HUES64 (cell line): ENCODE results near the gene PLPPR2.

ENCODE experiments used
- H3K27ac ChIP-seq: 2 replicates; pipeline ENCODE4 v1.7.0; 2013; ENCODE audit warnings: low read depth, low read length, inconsistent platforms
- H3K27me3 ChIP-seq: 2 replicates; pipeline ENCODE4 v1.6.1; 2013; ENCODE audit warnings: mild to moderate bottlenecking, low read length; ENCODE audit not compliant: insufficient read depth
- H3K36me3 ChIP-seq: 2 replicates; pipeline ENCODE4 v1.6.1; 2013; ENCODE audit warnings: mild to moderate bottlenecking, low read length; ENCODE audit not compliant: insufficient read depth
- H3K4me1 ChIP-seq: 2 replicates; pipeline ENCODE4 v1.6.1; 2013; ENCODE audit warnings: mild to moderate bottlenecking, low read length, moderate library complexity; ENCODE audit not compliant: insufficient read depth
- H3K4me3 ChIP-seq: 2 replicates; pipeline ENCODE4 v1.5.1; 2013; ENCODE audit warnings: mild to moderate bottlenecking, low read length, moderate library complexity
- H3K9ac ChIP-seq: 2 replicates; pipeline ENCODE4 v1.6.1; 2013; ENCODE audit warnings: mild to moderate bottlenecking, low read depth, low read length
- H3K9me3 ChIP-seq: 2 replicates; pipeline ENCODE4 v1.6.1; 2013; ENCODE audit warnings: low read depth, low read length; ENCODE audit not compliant: insufficient read depth
- WGBS: fragments of 150-250, 120-280 bp; methylation state at CpG from one replicate; pipeline ENCODE4 v1.1.7; 2013; ENCODE audit warnings: missing lambda C conversion rate; 5-methylcytosine and 5-hydroxymethylcytosine counted together

PLPPR2 gene

DNA sequence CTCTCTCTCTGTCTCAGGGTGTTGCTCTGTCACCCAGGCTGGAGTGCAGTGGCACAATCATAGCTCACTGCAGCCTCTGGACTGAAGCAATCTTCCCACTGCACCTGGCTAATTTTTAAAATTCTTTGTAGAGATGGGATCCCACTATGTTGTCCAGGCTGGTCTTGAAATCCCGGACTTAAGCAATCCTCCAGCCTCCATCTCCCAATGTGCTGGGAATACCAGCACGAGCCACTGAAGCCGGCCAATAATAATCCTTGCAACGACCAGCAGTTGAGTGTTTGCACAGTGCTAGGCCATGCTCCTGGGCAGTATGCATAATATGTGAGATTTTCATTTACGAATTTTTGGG is 29.5 kb downstream of the PLPPR2 start:
- H3K9me3 ChIP-seq = no peaks in the 10 kb centered on the region
- H3K27ac ChIP-seq = no peak overlapping the region
- H3K4me3 ChIP-seq = no peak overlapping the region
- H3K27me3 ChIP-seq = peaks cover 13% of the 10 kb centered on the region; the same call in 1 of the 2 replicates
- WGBS = 91% methylated on average over 5 of the region's 5 CpGs
- no peak overlapping the region for H3K9ac ChIP-seq
- no peaks in the 10 kb centered on the region for H3K36me3 ChIP-seq
- H3K4me1 ChIP-seq = peaks cover 4% of the 10 kb centered on the region; the same call in 1 of the 2 replicates

DNA sequence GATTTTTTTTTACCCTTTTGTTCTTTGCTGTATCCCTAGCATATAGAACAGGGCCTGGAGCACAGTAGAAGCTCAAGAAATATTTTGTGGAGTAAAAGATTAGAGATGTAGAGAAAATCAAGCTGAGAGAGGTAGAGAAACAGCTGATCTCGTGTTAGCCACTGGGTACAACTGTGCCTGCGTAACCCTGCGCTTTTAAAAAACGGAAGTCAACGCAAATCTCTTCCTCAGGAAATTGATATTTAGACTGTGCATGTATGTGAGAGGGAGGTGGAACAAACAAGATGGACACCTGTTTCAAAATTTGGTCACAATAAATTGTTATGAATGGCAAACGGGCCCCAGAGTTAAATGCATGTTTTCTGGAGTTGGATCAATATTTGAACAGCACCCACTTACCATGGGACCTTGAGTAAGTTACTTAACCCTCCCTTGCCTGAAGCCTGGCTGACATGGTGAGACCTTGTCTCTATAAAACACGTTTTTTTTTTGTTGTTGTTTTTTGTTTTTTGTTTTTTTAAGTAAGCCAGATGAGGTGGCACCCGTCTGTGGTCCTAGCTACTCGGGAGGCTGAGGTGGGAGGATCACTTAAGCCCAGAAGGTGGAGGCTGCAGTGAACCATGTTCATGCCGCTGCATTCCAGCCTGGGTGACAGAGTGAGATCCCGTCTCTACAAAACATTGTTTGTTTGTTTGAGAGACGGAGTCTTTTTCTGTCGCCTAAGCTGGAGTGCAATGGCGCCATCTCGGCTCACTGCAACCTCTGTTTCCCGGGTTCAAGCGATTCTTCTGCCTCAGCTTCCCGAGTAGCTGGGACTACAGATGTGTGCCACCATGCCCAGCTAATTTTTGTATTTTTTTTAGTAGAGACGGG is 32.2 kb downstream of the PLPPR2 start:
- H3K4me1 ChIP-seq = peaks cover 4% of the 10 kb centered on the region; the same call in 1 of the 2 replicates
- no peak overlapping the region for H3K4me3 ChIP-seq
- no peak overlapping the region for H3K27ac ChIP-seq
- no peak overlapping the region for H3K9ac ChIP-seq
- 90% methylated on average over 19 of the region's 19 CpGs for WGBS
- peaks cover 13% of the 10 kb centered on the region; the same call in 1 of the 2 replicates for H3K27me3 ChIP-seq
- no peaks in the 10 kb centered on the region for H3K9me3 ChIP-seq
- no peaks in the 10 kb centered on the region for H3K36me3 ChIP-seq

DNA sequence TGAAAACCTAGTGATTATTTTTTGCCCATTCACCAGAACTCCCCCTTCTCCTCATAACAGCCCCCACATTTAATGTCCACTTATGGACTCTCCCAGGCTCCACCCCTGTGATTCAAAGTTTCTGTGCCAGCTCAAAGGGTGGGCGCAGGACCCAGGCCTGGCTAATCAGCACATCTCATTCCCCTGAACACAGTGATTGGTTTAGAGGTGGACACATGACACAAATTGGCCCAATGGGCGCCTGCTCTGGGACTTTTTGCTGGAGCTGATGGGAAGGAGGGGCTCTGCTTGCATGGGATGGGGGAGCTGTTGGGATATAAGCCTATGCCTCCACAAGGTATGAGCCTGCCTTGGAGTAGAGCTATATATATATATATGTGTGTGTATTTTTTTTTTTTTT is 35.1 kb downstream of the PLPPR2 start:
- Histone ChIP-seq H3K9me3 (no peaks in the 10 kb centered on the region), H3K27me3 (no peaks in the 10 kb centered on the region), H3K4me3 (no peak overlapping the region), H3K4me1 (no peaks in the 10 kb centered on the region), H3K27ac (no peak overlapping the region), H3K36me3 (peaks cover 5% of the 10 kb centered on the region; the same call in 1 of the 2 replicates), H3K9ac (no peak overlapping the region)
- WGBS = 80% methylated on average over 2 of the region's 2 CpGs

DNA sequence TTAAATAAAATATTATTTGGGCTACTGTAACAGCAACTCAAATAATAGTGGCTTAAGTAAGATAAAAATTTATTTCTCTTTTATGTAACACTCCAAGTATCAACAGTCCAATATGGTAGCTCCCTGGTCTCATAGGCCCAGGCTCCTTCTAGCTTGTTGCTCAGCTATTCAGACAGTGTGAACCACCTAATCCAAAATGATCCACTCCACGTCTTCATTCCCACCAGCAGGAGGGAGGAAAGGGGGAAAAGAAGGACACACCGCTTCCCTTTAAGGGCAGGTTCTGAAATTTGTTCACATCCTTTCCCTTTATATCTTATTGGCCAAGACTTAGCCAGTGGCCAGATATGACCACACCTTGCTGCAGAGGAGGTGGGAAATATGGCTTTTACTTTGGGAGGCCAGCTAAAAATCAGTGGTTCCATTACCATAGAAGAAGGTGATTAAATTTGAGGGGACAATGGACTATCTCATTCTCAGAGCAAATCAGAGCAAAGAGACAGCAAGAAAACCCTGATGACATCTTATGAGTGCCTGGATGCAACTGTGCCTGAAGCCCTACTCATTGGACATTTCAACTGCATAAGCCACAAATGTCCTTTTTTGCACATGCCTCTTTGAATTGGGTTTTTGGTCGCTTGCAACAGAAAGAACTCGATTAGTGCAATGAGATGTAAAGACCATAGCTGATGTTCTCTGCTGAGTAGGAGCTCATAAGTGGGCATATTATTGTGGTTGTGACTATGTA is 35.9 kb downstream of the PLPPR2 start:
- no peaks in the 10 kb centered on the region for H3K9me3 ChIP-seq
- WGBS = 82% methylated on average over 3 of the region's 4 CpGs
- H3K36me3 ChIP-seq = peaks cover 5% of the 10 kb centered on the region; the same call in 1 of the 2 replicates
- no peaks in the 10 kb centered on the region for H3K27me3 ChIP-seq
- H3K27ac ChIP-seq = no peak overlapping the region
- H3K9ac ChIP-seq = no peak overlapping the region
- H3K4me1 ChIP-seq = no peaks in the 10 kb centered on the region
- no peak overlapping the region for H3K4me3 ChIP-seq

- H3K4me1 ChIP-seq = no peaks in the 10 kb centered on the region
- WGBS = 93% methylated on average over 22 of the region's 22 CpGs
- H3K36me3 ChIP-seq = peaks cover 25% of the 10 kb centered on the region; the same call in 1 of the 2 replicates
- no peak overlapping the region for H3K27ac ChIP-seq
- no peak overlapping the region for H3K4me3 ChIP-seq
- no peaks in the 10 kb centered on the region for H3K27me3 ChIP-seq
- no peaks in the 10 kb centered on the region for H3K9me3 ChIP-seq
- H3K9ac ChIP-seq = no peak overlapping the region
Measured at GRCh38 chr19:11397089-11397610, 41.9 kb downstream of the PLPPR2 start.

GRCh38 chr19:11399667-11400066 is 44.4 kb downstream of the PLPPR2 start:
- no peaks in the 10 kb centered on the region for H3K4me1 ChIP-seq
- H3K9ac ChIP-seq = no peak overlapping the region
- H3K9me3 ChIP-seq = no peaks in the 10 kb centered on the region
- H3K27me3 ChIP-seq = no peaks in the 10 kb centered on the region
- no peak overlapping the region for H3K27ac ChIP-seq
- H3K4me3 ChIP-seq = no peak overlapping the region
- peaks cover 30% of the 10 kb centered on the region; the same call in 1 of the 2 replicates for H3K36me3 ChIP-seq
- WGBS = 94% methylated on average over 9 of the region's 9 CpGs

DNA sequence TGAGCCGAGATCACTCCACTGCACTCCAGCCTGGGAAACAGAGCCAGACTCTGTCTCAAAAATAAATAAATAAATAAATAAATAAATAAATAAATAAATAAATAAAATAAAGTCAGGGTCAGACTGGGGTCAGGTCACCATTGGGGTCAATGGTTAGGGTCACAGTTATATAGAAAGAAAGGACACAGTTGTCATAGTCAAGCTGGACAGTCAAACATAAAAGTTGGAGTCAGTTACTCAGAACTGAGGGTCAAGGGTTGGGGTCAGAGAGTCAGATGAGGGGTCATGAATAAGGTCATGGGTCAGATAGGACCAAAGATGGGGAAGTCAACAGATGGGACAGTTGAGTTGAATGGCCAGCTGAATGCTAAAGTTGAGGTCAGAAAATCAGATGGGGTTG is 45.6 kb downstream of the PLPPR2 start:
- Histone ChIP-seq H3K9me3 (no peaks in the 10 kb centered on the region), H3K9ac (no peak overlapping the region), H3K36me3 (peaks cover 30% of the 10 kb centered on the region; the same call in 1 of the 2 replicates), H3K4me1 (no peaks in the 10 kb centered on the region), H3K4me3 (no peak overlapping the region), H3K27me3 (no peaks in the 10 kb centered on the region), H3K27ac (no peak overlapping the region)
- WGBS = 67% methylated on average over 1 of the region's 1 CpG

DNA sequence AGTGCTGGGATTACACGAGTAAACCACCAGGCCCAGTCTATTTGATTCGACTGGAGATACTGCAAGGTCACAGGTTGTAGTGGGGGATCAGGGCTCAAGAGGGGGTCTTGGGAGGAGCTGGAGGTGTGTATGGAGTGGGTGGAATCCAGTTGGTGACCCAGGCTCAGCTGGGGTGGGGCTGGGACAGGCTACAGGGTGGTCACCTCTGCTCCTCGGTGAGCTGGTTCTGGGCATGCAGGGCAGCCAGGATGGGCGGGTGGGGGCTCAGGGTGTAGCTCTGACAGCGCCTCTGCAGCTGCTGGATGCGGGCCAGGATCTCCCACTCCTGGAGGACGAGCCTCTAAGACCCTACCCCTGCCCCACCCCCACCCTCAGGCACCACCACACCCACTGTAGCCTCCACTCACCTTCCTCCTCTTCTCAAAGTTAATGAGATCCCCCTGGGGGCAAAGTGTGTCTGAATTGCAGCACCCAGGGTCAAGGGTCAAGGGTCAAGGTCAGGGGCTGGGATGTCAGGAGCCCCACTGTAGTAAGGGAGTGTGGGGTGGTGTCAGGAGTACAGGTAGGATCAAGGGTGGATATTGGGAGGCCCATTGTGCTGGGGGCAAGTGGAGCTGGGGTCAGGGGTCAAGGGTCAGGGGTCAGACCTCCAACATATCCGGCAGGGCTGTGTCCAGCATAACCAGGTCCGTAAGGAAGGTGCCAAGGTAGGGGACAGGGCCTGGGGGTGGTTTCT is 46.7 kb downstream of the PLPPR2 start:
- no peak overlapping the region for H3K27ac ChIP-seq
- H3K4me1 ChIP-seq = no peaks in the 10 kb centered on the region
- no peak overlapping the region for H3K9ac ChIP-seq
- no peak overlapping the region for H3K4me3 ChIP-seq
- H3K9me3 ChIP-seq = no peaks in the 10 kb centered on the region
- H3K36me3 ChIP-seq = peaks cover 29% of the 10 kb centered on the region; the same call in 1 of the 2 replicates
- no peaks in the 10 kb centered on the region for H3K27me3 ChIP-seq
- WGBS = 92% methylated on average over 9 of the region's 9 CpGs

DNA sequence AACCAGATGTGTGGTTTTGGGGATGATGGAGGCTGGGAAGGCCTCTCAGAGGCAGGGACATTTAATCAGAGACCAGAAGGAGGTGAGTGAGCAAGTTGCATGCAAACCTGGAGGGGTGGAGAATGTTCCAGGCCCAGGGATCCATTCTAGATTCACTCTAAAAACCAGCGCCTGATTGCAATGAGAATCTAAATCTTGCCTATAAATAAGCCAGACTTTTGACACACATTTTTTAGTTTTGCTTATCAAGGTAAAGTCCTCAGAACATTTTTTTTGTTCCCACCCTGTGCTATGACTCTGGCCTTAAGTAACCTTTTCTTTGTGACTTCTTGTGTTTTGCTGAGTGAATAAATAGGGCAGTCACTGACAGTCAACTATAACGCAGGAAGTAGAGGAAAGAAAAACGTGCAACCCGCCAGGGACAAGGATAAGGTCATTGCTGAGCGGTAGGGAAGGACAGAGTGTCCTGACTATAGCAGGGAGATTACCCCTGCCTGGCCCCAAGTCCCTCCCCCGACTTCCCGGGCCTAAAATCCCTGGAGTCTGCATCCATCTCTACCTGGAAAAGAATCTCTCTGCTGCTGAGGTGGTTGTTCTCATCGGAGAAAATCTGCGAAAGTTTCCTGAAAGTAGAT is 49.5 kb downstream of the PLPPR2 start:
- no peak overlapping the region for H3K27ac ChIP-seq
- 78% methylated on average over 9 of the region's 9 CpGs for WGBS

DNA sequence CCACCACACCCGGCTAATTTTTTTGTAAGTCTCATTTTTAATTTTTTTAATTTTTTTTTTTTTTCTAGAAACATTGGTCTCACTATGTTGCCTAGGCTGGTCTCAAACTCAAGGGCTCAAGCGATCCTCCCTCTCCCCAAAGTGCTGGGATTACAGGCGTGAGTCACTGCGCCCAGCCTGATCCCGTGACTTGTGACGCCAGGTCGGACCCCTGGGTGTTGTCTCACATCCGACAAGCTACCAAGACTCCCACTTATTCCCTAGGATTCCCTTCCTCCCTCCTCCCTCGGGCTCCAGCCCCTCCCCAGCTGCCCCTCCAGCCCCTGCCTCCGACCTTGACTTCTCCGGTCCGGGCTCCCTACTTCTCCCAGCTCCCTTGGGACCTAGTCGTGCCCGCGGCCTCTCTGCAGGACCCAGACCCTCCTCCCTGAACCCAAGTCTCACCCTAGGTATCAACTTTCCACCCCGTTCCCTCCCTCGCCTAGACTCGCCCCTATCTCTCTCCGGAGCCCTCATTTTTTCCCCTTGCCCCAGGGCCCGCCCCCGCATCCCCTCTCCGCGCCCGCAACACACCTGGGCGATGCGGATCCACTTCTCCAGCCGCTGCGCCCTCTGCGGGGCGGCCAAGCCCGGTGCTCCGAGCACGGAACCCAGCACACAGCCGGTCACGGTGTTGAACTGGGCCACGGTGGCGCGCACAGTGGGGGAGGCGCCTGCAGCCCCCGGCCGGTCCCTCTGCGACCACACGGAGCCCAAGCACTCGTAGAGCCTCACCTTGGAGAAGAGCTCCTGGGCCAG is 50.8 kb downstream of the PLPPR2 start:
- no peak overlapping the region for H3K27ac ChIP-seq
- H3K9me3 ChIP-seq = no peaks in the 10 kb centered on the region
- H3K9ac ChIP-seq = no peak overlapping the region
- 33% methylated on average over 43 of the region's 44 CpGs for WGBS
- H3K4me3 ChIP-seq = no peak overlapping the region; the same call in 1 of the 2 replicates
- H3K27me3 ChIP-seq = no peaks in the 10 kb centered on the region
- no peaks in the 10 kb centered on the region for H3K4me1 ChIP-seq
- H3K36me3 ChIP-seq = peaks cover 21% of the 10 kb centered on the region

More for the DNA sequence above, 49.5 kb downstream of the PLPPR2 start:
- H3K4me1 ChIP-seq = no peaks in the 10 kb centered on the region
- no peak overlapping the region for H3K9ac ChIP-seq
- H3K36me3 ChIP-seq = peaks cover 20% of the 10 kb centered on the region; the same call in 1 of the 2 replicates
- H3K27me3 ChIP-seq = no peaks in the 10 kb centered on the region
- H3K4me3 ChIP-seq = no peak overlapping the region
- no peaks in the 10 kb centered on the region for H3K9me3 ChIP-seq
